Fibroblast of villous mesenchyme (primary cell): ENCODE data around the gene MIF4GD. TPM values are rescaled to one million over a fixed set of nuclear protein-coding genes. Genes with fewer than 3 reads are reported as not detected.
A peak's percentile ranks its signal among the peaks of the same experiment; 100 is the strongest.

ENCODE experiments used
- DNase-seq: peaks from one replicate; pipeline ENCODE4 v3.0.0-alpha.2; 2010; ENCODE audit warnings: low read depth
- H3K4me3 ChIP-seq: 2 replicates; pipeline ENCODE4 v1.5.1; 2011; ENCODE audit warnings: low read depth, mild to moderate bottlenecking, low read length
- CTCF ChIP-seq: IDR thresholded peaks from 2 replicates; pipeline ENCODE4 v1.5.1; 2012; ENCODE audit warnings: low read depth, mild to moderate bottlenecking, low read length; ENCODE audit not compliant: insufficient read depth
- total RNA-seq: library from RNA; depleted of rRNA; stranded (reverse); fragments of >200 nt; gene quantifications from 2 replicates; pipeline ENCODE4 v1.2.3, GENCODE V29; 2012

Gene MIF4GD
- total RNA-seq, 1 donor: 6.0 TPM

- TF ChIP-seq CTCF: no peak
- no peak overlapping the region for H3K4me3 ChIP-seq
Observed at GRCh38 chr17:75252039-75252816, 18.8 kb downstream of the MIF4GD start.

GRCh38 chr17:75250009-75250471 lies 21.0 kb downstream of the MIF4GD start:
- H3K4me3 ChIP-seq: peak overlapping the region; percentile 53
- no peak for TF ChIP-seq CTCF
- DNase-seq: peak; percentile 83

More at GRCh38 chr17:75252039-75252816, 18.8 kb downstream of the MIF4GD start:
- no peak for DNase-seq

GRCh38 chr17:75249564-75249963 lies 21.5 kb downstream of the MIF4GD start:
- H3K4me3 ChIP-seq: peak overlapping the region; percentile 53
- no peak for TF ChIP-seq CTCF
- no peak for DNase-seq

- TF ChIP-seq CTCF: no peak
- no peak for DNase-seq
- H3K4me3 ChIP-seq: no peak overlapping the region
Observed at GRCh38 chr17:75246404-75246803, 24.6 kb downstream of the MIF4GD start.

GRCh38 chr17:75245011-75245410 lies 26.0 kb downstream of the MIF4GD start:
- no peak overlapping the region for H3K4me3 ChIP-seq
- no peak for DNase-seq
- TF ChIP-seq CTCF: no peak

- H3K4me3 ChIP-seq: no peak overlapping the region
- no peak for DNase-seq
- TF ChIP-seq CTCF: no peak
Observed at GRCh38 chr17:75244133-75244866, 26.7 kb downstream of the MIF4GD start.
